ENCODE results near the gene TUBA1C. TPM values are rescaled to one million over a fixed set of nuclear protein-coding genes. Genes with fewer than 3 reads are reported as not detected.
A peak's percentile ranks its signal among the peaks of the same experiment; 100 is the strongest.

TUBA1C gene
- total and polyA plus RNA-seq, 5 donors from 2014 or later: 41.4 to 64.0 (median 53.0) TPM

DNA sequence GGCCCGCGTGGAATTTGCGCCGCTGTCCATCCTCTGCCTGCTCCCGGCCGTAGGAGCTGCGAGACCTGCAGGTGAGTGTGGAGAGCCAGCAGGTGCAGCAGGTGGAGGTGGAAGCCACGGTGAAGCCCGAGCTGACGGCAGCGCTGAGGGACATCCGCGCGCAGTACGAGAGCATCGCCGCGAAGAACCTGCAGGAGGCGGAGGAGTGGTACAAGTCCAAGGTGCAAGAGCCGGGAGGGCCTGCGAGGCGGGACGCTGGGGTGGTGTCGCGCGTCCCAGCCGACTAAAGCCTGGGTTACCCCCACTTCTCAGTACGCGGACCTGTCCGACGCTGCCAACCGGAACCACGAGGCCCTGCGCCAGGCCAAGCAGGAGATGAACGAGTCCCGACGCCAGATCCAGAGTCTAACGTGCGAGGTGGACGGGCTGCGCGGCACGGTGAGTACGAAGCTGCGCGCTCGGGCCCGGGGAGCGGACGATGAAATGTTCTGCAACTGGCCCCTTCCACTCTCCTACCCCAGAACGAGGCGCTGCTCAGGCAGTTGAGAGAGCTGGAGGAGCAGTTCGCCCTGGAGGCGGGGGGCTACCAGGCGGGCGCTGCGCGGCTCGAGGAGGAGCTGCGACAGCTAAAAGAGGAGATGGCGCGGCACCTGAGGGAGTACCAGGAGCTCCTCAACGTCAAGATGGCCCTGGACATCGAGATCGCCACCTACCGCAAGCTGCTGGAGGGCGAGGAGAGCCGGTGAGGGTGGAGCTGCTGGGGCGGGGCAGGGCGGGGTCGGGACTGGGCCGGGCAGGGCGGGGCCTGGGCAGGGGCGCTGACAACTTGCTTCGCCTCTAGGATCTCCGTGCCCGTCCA, 32.2 kb downstream of the TUBA1C start:
- Mint-ChIP-seq H3K27me3 (peaks cover 64% of the 10 kb centered on the region), H3K4me1 (peaks cover 0 to 21% (median 12%) of the 10 kb centered on the region in 4 donors), H3K27ac (no peak overlapping the region), H3K4me3 (peak overlapping the region; percentile 43 to 83 (median 64)), H3K36me3 (no peaks in the 10 kb centered on the region), H3K9me3 (peaks cover 0 to 1% (median 0%) of the 10 kb centered on the region in 7 donors)
- Histone ChIP-seq H3K27me3 (ENCODE audit: control insufficient read depth, insufficient read depth, low read length) (peaks cover 18% of the 10 kb centered on the region), H3K27ac (ENCODE audit: insufficient read depth, low read length, poor library complexity, severe bottlenecking) (no peak overlapping the region), H3K36me3 (ENCODE audit: control insufficient read depth, insufficient read depth, low read length) (no peaks in the 10 kb centered on the region), H3K4me3 (ENCODE audit: low read depth, low read length) (no peak overlapping the region), H3K9me3 (ENCODE audit: control insufficient read depth in 2 of 2, low read length in 2 of 2) (no peaks in the 10 kb centered on the region), H3K4me1 (ENCODE audit: control insufficient read depth, insufficient read depth, low read length, poor library complexity, severe bottlenecking) (peaks cover 25% of the 10 kb centered on the region)
- DNase-seq (peak; percentile 7 to 43 (median 36)), ATAC-seq (ENCODE audit: low read depth in 2 of 2) (peak; percentile 40 to 49)

DNA sequence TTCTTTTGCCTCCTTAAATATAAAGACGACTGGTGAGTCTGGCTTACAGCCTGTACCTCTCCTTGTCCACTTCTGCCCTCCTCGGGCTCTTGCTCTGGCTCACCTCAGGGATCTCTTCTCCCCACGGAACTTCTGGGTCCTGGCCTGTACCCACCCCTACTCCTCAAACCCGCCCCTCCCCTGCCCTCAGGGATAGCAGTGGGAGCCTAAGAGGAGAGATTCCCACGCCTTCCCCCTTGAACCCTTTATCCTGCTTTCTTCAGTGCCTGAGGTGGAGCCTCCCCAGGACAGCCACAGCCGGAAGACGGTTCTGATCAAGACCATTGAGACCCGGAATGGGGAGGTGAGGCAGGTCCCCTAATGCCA, 32.8 kb downstream of the TUBA1C start:
- H3K27ac Mint-ChIP-seq: no peak overlapping the region

DNA sequence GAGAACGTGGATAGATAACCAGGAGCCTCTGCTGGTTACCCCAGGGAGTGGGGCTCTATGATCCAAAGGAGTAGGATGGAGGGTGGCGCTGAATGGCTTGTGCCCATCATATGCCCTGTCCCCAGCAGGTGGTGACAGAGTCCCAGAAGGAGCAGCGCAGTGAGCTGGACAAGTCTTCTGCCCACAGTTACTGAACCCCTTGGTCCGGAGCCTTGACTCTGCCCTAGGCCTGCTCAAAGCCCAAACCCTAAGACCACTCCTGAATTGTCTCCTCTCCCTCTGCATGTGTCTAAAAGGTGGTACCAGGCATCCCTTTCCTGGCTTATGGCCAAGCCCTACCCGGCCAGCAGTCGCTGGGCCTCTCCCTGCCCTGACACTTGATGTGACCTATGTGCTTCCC, 33.3 kb downstream of the TUBA1C start:
- H3K4me1 ChIP-seq (ENCODE audit: control insufficient read depth, insufficient read depth, low read length, poor library complexity, severe bottlenecking): peaks cover 25% of the 10 kb centered on the region
- no peaks in the 10 kb centered on the region for H3K36me3 Mint-ChIP-seq
- peaks cover 0 to 1% (median 0%) of the 10 kb centered on the region in 7 donors for H3K9me3 Mint-ChIP-seq
- no peak for DNase-seq
- H3K9me3 ChIP-seq (ENCODE audit: control insufficient read depth in 2 of 2, low read length in 2 of 2): no peaks in the 10 kb centered on the region
- peak overlapping the region in 1 of 4 donors; percentile 1 for H3K4me3 Mint-ChIP-seq
- H3K36me3 ChIP-seq (ENCODE audit: control insufficient read depth, insufficient read depth, low read length): no peaks in the 10 kb centered on the region
- H3K27me3 Mint-ChIP-seq: peaks cover 63% of the 10 kb centered on the region
- H3K27ac ChIP-seq (ENCODE audit: insufficient read depth, low read length, poor library complexity, severe bottlenecking): no peak overlapping the region
- peaks cover 18% of the 10 kb centered on the region for H3K27me3 ChIP-seq (ENCODE audit: control insufficient read depth, insufficient read depth, low read length)
- no peak overlapping the region for H3K4me3 ChIP-seq (ENCODE audit: low read depth, low read length)
- peaks cover 0 to 21% (median 12%) of the 10 kb centered on the region in 4 donors for H3K4me1 Mint-ChIP-seq
- H3K27ac Mint-ChIP-seq: no peak overlapping the region
- ATAC-seq (ENCODE audit: low read depth in 2 of 2): no peak

More for the DNA sequence above, 32.8 kb downstream of the TUBA1C start:
- Mint-ChIP-seq H3K4me1 (peaks cover 0 to 21% (median 12%) of the 10 kb centered on the region in 4 donors), H3K9me3 (peaks cover 0 to 1% (median 0%) of the 10 kb centered on the region in 7 donors), H3K27me3 (peaks cover 61% of the 10 kb centered on the region), H3K4me3 (no peak overlapping the region), H3K36me3 (no peaks in the 10 kb centered on the region)
- Histone ChIP-seq H3K36me3 (ENCODE audit: control insufficient read depth, insufficient read depth, low read length) (no peaks in the 10 kb centered on the region), H3K9me3 (ENCODE audit: control insufficient read depth in 2 of 2, low read length in 2 of 2) (no peaks in the 10 kb centered on the region), H3K27me3 (ENCODE audit: control insufficient read depth, insufficient read depth, low read length) (peaks cover 18% of the 10 kb centered on the region), H3K4me3 (ENCODE audit: low read depth, low read length) (no peak overlapping the region), H3K4me1 (ENCODE audit: control insufficient read depth, insufficient read depth, low read length, poor library complexity, severe bottlenecking) (peaks cover 25% of the 10 kb centered on the region), H3K27ac (ENCODE audit: insufficient read depth, low read length, poor library complexity, severe bottlenecking) (no peak overlapping the region)
- ATAC-seq (ENCODE audit: low read depth in 2 of 2) (no peak), DNase-seq (no peak)

DNA sequence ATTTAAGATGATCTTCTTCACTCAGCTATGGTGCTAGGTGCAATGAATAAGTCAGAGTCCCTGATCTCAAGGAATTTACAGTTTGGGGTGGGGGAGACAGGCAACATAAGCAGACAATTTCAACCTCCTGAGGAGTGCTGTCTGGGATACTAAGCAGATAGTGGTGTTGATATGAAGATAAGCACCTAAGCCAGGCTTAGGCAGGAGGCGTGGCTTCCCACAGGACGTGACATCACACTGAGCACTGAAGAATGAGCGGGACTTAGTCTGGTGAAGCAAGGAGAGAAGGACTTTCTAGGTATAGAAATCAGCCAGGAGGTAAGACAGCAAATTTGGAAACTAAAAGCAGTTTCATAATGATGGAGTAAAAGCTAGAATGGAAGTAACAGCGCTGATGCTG, 36.9 kb downstream of the TUBA1C start:
- H3K9me3 Mint-ChIP-seq: peaks cover 0 to 2% (median 0%) of the 10 kb centered on the region in 7 donors
- peaks cover 0 to 15% (median 7%) of the 10 kb centered on the region in 4 donors for H3K4me1 Mint-ChIP-seq
- ATAC-seq (ENCODE audit: low read depth in 2 of 2) (no peak), DNase-seq (peak in 1 of 3 donors; percentile 47)
- peaks cover 52% of the 10 kb centered on the region for H3K27me3 Mint-ChIP-seq
- peaks cover 3% of the 10 kb centered on the region for H3K36me3 Mint-ChIP-seq
- Histone ChIP-seq H3K27me3 (ENCODE audit: control insufficient read depth, insufficient read depth, low read length) (peaks cover 19% of the 10 kb centered on the region), H3K36me3 (ENCODE audit: control insufficient read depth, insufficient read depth, low read length) (no peaks in the 10 kb centered on the region), H3K27ac (ENCODE audit: insufficient read depth, low read length, poor library complexity, severe bottlenecking) (no peak overlapping the region), H3K4me1 (ENCODE audit: control insufficient read depth, insufficient read depth, low read length, poor library complexity, severe bottlenecking) (peaks cover 10% of the 10 kb centered on the region), H3K9me3 (ENCODE audit: control insufficient read depth in 2 of 2, low read length in 2 of 2) (no peaks in the 10 kb centered on the region), H3K4me3 (ENCODE audit: low read depth, low read length) (no peak overlapping the region)
- peak overlapping the region in 1 of 3 donors; percentile 21 for H3K27ac Mint-ChIP-seq
- no peak overlapping the region for H3K4me3 Mint-ChIP-seq

DNA sequence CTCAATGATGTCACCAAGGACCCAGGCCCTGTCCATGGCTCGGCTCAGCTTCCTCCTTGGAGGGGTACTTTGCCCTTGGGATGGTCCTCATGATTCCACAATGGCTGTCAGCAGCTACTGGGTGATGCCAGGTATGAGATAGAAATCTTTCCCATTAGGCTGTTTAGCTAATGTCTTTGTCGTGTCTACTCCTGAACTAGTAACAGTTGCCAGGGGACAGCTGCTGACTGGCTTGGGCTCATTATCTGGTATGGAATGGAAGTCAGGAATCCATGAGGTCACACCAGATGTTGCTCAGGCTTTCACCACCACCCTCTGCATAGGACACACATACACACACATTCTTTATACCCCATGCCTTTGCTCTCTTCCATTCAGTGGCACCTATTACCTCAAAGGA, 39.3 kb downstream of the TUBA1C start:
- peaks cover 3% of the 10 kb centered on the region for H3K36me3 Mint-ChIP-seq
- no peak for ATAC-seq (ENCODE audit: low read depth in 2 of 2)

DNA sequence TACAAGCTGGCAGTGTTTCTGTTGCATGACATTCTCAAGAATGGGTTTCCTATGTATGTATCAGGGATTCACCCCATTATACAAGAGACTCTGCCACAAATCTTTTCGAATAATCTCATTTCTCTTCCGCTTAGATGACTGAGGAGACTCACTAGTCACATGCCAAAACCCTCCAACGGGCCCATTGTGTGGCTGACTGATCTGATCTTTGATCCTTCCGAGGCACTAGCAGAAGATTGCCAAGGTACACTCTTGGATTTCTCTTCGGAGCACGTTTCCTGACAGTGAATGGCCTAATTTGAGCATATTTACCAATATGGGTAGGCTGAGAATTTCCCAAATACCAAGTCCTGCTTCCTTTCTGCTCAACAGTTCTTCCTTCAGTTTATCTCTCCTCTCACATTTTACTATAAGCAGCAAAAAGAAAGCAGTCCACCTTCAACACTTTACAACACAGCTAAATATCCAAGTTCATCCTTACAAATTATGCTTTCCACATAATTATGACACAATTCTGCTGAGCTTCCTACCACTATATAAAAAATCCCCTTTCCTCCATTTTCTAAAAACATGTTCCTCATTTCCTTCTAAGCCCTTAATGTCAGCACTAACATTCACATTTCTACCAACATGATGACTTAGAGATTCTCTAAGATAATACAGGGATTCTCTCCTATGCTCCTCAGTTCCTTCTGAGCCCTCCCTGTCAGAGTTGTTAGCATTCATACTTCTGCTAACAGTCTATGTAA, 41.1 kb downstream of the TUBA1C start:
- H3K4me3 ChIP-seq (ENCODE audit: low read depth, low read length): no peak overlapping the region
- no peak overlapping the region for H3K27ac Mint-ChIP-seq
- H3K9me3 Mint-ChIP-seq: peaks cover 0 to 2% (median 0%) of the 10 kb centered on the region in 7 donors
- peaks cover 3% of the 10 kb centered on the region for H3K36me3 Mint-ChIP-seq
- no peaks in the 10 kb centered on the region for H3K9me3 ChIP-seq (ENCODE audit: control insufficient read depth in 2 of 2, low read length in 2 of 2)
- H3K27ac ChIP-seq (ENCODE audit: insufficient read depth, low read length, poor library complexity, severe bottlenecking): no peak overlapping the region
- no peaks in the 10 kb centered on the region for H3K4me1 ChIP-seq (ENCODE audit: control insufficient read depth, insufficient read depth, low read length, poor library complexity, severe bottlenecking)
- no peaks in the 10 kb centered on the region for H3K36me3 ChIP-seq (ENCODE audit: control insufficient read depth, insufficient read depth, low read length)
- H3K4me3 Mint-ChIP-seq: no peak overlapping the region
- peaks cover 0 to 6% (median 4%) of the 10 kb centered on the region in 4 donors for H3K4me1 Mint-ChIP-seq
- H3K27me3 ChIP-seq (ENCODE audit: control insufficient read depth, insufficient read depth, low read length): peaks cover 13% of the 10 kb centered on the region
- peaks cover 55% of the 10 kb centered on the region for H3K27me3 Mint-ChIP-seq
- no peak for ATAC-seq (ENCODE audit: low read depth in 2 of 2)
- no peak for DNase-seq

More for the DNA sequence above, 39.3 kb downstream of the TUBA1C start:
- Histone ChIP-seq H3K27ac (ENCODE audit: insufficient read depth, low read length, poor library complexity, severe bottlenecking) (no peak overlapping the region), H3K27me3 (ENCODE audit: control insufficient read depth, insufficient read depth, low read length) (peaks cover 13% of the 10 kb centered on the region), H3K36me3 (ENCODE audit: control insufficient read depth, insufficient read depth, low read length) (no peaks in the 10 kb centered on the region), H3K9me3 (ENCODE audit: control insufficient read depth in 2 of 2, low read length in 2 of 2) (no peaks in the 10 kb centered on the region), H3K4me1 (ENCODE audit: control insufficient read depth, insufficient read depth, low read length, poor library complexity, severe bottlenecking) (no peaks in the 10 kb centered on the region), H3K4me3 (ENCODE audit: low read depth, low read length) (no peak overlapping the region)
- Mint-ChIP-seq H3K27ac (no peak overlapping the region), H3K27me3 (peaks cover 53% of the 10 kb centered on the region), H3K4me1 (peaks cover 0 to 6% (median 4%) of the 10 kb centered on the region in 4 donors), H3K4me3 (no peak overlapping the region), H3K9me3 (peaks cover 0 to 2% (median 0%) of the 10 kb centered on the region in 7 donors)
- DNase-seq: no peak

DNA sequence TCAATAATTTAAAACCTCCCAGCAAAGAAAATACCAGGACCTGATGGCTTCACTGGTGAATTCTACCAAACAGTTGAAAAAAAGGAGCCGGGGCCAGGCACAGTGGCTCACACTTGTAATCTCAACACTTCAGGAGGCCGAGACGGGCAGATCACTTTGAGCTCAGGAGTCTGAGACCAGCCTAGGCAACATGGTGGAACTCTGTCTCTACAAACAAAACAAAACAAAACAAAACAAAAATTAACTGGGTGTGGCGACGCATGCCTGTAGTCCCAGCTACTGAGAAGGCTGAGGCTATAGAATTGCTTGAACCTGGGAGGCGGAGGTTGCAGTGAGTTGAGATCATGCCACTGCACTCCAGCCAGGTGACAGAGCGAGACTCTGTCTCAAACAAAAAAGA, 44.5 kb downstream of the TUBA1C start:
- Histone ChIP-seq H3K4me1 (ENCODE audit: control insufficient read depth, insufficient read depth, low read length, poor library complexity, severe bottlenecking) (no peaks in the 10 kb centered on the region), H3K9me3 (ENCODE audit: control insufficient read depth in 2 of 2, low read length in 2 of 2) (no peaks in the 10 kb centered on the region), H3K27ac (ENCODE audit: insufficient read depth, low read length, poor library complexity, severe bottlenecking) (no peak overlapping the region), H3K27me3 (ENCODE audit: control insufficient read depth, insufficient read depth, low read length) (peaks cover 13% of the 10 kb centered on the region), H3K36me3 (ENCODE audit: control insufficient read depth, insufficient read depth, low read length) (no peaks in the 10 kb centered on the region), H3K4me3 (ENCODE audit: low read depth, low read length) (no peak overlapping the region)
- Mint-ChIP-seq H3K36me3 (peaks cover 3% of the 10 kb centered on the region), H3K27me3 (peaks cover 48% of the 10 kb centered on the region), H3K4me1 (peaks cover 0 to 6% (median 0%) of the 10 kb centered on the region in 4 donors), H3K4me3 (no peak overlapping the region), H3K9me3 (peaks cover 0 to 3% (median 0%) of the 10 kb centered on the region in 7 donors), H3K27ac (no peak overlapping the region)
- no peak for ATAC-seq (ENCODE audit: low read depth in 2 of 2)
- no peak for DNase-seq

All from CD4-positive, CD25-positive, alpha-beta regulatory T cell (primary cell).